SJSA1 (cell line): ENCODE data around the gene CUL2. TPM values are rescaled to one million over a fixed set of nuclear protein-coding genes. Genes with fewer than 3 reads are reported as not detected.

Experiments
- DNase-seq, 2 experiments: peaks; one replicate each; pipeline ENCODE4 v3.0.0-alpha.2; 2015 to 2020; ENCODE audit warnings: low spot score in 2 of 2, low read depth in 1 of 2
- H3K27ac ChIP-seq: fragments of 250-450 bp; sonication (Bioruptor Pico); 2 replicates; pipeline ENCODE4 v1.5.1; 2020; ENCODE audit warnings: mild to moderate bottlenecking, moderate library complexity
- H3K27me3 ChIP-seq: fragments of 250-450 bp; sonication (Bioruptor Pico); replicated peaks from 2 replicates; pipeline ENCODE4 v1.5.1; 2020; ENCODE audit warnings: mild to moderate bottlenecking, moderate library complexity
- H3K36me3 ChIP-seq: fragments of 250-450 bp; sonication (Bioruptor Pico); 2 replicates; pipeline ENCODE4 v1.5.1; 2020; ENCODE audit warnings: mild to moderate bottlenecking
- H3K4me1 ChIP-seq: fragments of 250-450 bp; sonication (Bioruptor Pico); replicated peaks from 2 replicates; pipeline ENCODE4 v1.6.1; 2021; ENCODE audit warnings: mild to moderate bottlenecking
- H3K4me3 ChIP-seq: fragments of 250-450 bp; sonication (Bioruptor Pico); 2 replicates; pipeline ENCODE4 v1.5.1; 2020; ENCODE audit warnings: mild to moderate bottlenecking
- H3K9me3 ChIP-seq: fragments of 250-450 bp; sonication (Bioruptor Pico); replicated peaks from 2 replicates; pipeline ENCODE4 v1.5.1; 2020; ENCODE audit warnings: mild to moderate bottlenecking
- total RNA-seq: library from RNA; depleted of rRNA; stranded (reverse); fragments of >200 nt; shearing (Covaris generic); gene quantifications from 2 replicates; pipeline ENCODE4 v1.2.3, GENCODE V29; 2014; rRNA removed

Gene CUL2
- total RNA-seq = 15.0 and 36.5 TPM in 2 replicates

DNA sequence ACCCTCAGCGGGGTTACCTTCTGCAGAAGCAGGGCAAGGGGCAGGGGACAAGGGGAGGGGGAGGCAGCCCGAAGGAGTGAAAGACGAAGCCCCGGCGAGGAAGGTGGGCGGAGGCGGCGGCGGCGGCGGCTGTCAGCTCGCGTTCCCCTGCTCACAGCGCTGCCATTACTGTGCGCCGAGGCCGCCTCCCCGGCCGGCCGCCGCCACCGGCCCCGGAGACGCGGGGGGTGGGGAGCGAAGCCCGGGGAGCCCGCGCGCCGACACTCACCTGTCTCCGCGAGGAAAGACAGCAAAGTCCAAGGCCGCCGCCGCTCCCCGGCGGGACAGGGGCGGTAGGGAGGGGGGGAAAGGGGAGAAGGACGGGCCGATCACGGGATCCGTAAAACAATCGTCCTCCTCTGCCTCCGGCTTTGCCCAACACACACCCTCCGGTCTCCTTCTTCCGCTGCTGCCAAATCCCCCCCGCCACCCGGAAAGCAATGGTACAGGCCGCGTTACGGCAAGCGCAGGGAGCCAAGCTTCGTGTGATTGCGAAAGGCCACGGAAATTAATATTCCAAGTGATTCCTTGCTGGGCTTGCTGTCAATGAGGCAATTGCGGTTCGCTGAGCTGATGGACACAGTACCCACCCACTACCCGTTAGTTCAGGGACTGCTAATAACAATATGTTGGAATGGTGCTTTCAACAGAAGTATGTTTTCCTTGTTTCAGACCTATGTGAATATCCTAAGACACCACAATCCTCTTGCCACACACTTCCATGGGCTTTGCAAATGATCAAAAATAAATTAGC is at the start of gene CUL2:
TSS of gene CUL2 (minus strand) at position 180 of the 793 bp plus-strand sequence. CDS start 19,024 bp downstream, outside the sequence.
- peak; percentile 93 for DNase-seq
- peak within 1 kb of the TSS; percentile 90 for H3K4me3 ChIP-seq
- peak within 1 kb of the TSS; percentile 82 for H3K27ac ChIP-seq
- H3K36me3 ChIP-seq = peaks cover 4% of the 10 kb centered on the region; the same call in 1 of the 2 replicates
- peaks cover 8% of the 10 kb centered on the region; the same call in 1 of the 2 replicates for H3K9me3 ChIP-seq
- peaks cover 14% of the 10 kb centered on the region for H3K4me1 ChIP-seq
- H3K27me3 ChIP-seq = no peaks in the 10 kb centered on the region

- no peak overlapping the region for H3K27ac ChIP-seq
- no peaks in the 10 kb centered on the region for H3K27me3 ChIP-seq
- H3K4me1 ChIP-seq = no peaks in the 10 kb centered on the region
- no peak for DNase-seq
- no peaks in the 10 kb centered on the region for H3K36me3 ChIP-seq
- no peak overlapping the region for H3K4me3 ChIP-seq
- no peaks in the 10 kb centered on the region for H3K9me3 ChIP-seq
Measured at GRCh38 chr10:35136263-35136815, 46.2 kb upstream of the CUL2 start.

GRCh38 chr10:35135861-35136260 is 45.7 kb upstream of the CUL2 start:
- no peak for DNase-seq
- no peaks in the 10 kb centered on the region for H3K27me3 ChIP-seq
- H3K27ac ChIP-seq = no peak overlapping the region
- no peak overlapping the region for H3K4me3 ChIP-seq
- no peaks in the 10 kb centered on the region for H3K36me3 ChIP-seq
- no peaks in the 10 kb centered on the region for H3K4me1 ChIP-seq
- H3K9me3 ChIP-seq = no peaks in the 10 kb centered on the region

DNA sequence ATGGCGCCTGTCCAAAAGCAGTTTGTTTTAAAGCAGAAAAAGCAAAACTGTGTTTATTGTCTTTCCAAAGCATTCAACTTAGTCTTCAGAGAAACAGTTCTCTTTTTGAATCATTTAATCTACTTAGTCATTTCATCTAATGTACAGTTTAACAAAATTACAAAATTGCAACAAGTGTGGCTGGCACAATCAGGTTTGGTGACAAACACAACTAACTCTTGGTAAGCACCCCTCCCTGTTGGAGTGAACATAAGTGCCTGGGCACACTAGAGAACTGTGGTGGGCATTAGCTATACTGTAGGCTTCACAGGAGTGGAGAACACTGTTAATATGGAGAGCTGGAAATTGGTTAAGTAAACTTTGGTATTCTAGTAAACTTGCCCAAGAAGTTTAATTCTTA is 43.4 kb upstream of the CUL2 start:
- DNase-seq = no peak
- no peaks in the 10 kb centered on the region for H3K27me3 ChIP-seq
- H3K36me3 ChIP-seq = no peaks in the 10 kb centered on the region
- no peak overlapping the region for H3K27ac ChIP-seq
- H3K4me1 ChIP-seq = no peaks in the 10 kb centered on the region
- no peaks in the 10 kb centered on the region for H3K9me3 ChIP-seq
- no peak overlapping the region for H3K4me3 ChIP-seq

DNA sequence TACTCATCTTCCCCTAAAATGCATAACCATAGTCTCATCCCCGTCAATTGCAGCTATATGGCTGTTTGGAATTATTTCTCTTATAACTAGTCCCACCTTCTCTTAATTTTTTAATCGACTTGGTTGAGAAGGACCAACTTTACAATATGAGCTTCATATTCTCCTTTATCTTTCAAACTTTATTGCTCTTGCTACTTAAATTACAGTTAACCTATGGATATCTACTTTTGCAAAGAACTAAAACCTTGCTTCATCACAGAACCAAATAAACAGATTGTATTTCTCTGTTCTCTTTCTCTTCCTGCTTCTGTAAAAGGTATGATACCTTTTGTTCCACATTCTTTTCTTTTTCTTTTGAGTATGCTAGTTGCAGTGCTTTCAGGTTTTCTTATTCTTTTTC is 42.6 kb upstream of the CUL2 start:
- no peak overlapping the region for H3K4me3 ChIP-seq

GRCh38 chr10:35130663-35131062 is 40.5 kb upstream of the CUL2 start:
- H3K4me3 ChIP-seq = no peak overlapping the region
- H3K4me1 ChIP-seq = peaks cover 5% of the 10 kb centered on the region
- no peak for DNase-seq
- peaks cover 7% of the 10 kb centered on the region for H3K36me3 ChIP-seq
- H3K27me3 ChIP-seq = no peaks in the 10 kb centered on the region
- H3K27ac ChIP-seq = no peak overlapping the region
- no peaks in the 10 kb centered on the region for H3K9me3 ChIP-seq

More for the DNA sequence above, 42.6 kb upstream of the CUL2 start:
- H3K27ac ChIP-seq = no peak overlapping the region
- H3K9me3 ChIP-seq = no peaks in the 10 kb centered on the region
- H3K4me1 ChIP-seq = no peaks in the 10 kb centered on the region
- no peak for DNase-seq
- no peaks in the 10 kb centered on the region for H3K36me3 ChIP-seq
- H3K27me3 ChIP-seq = no peaks in the 10 kb centered on the region

GRCh38 chr10:35129185-35129674 is 39.1 kb upstream of the CUL2 start:
- no peak for DNase-seq
- Histone ChIP-seq H3K4me1 (peaks cover 5% of the 10 kb centered on the region), H3K27me3 (no peaks in the 10 kb centered on the region), H3K4me3 (no peak overlapping the region), H3K27ac (no peak overlapping the region), H3K36me3 (peaks cover 7% of the 10 kb centered on the region), H3K9me3 (no peaks in the 10 kb centered on the region)

- peak; percentile 66 to 78 for DNase-seq
- peaks cover 7% of the 10 kb centered on the region for H3K36me3 ChIP-seq
- no peaks in the 10 kb centered on the region for H3K9me3 ChIP-seq
- H3K4me1 ChIP-seq = peaks cover 5% of the 10 kb centered on the region
- H3K27me3 ChIP-seq = no peaks in the 10 kb centered on the region
- peak overlapping the region; percentile 87 for H3K27ac ChIP-seq
- H3K4me3 ChIP-seq = peak overlapping the region; percentile 83
Measured at GRCh38 chr10:35127289-35127891, 37.2 kb upstream of the CUL2 start.

GRCh38 chr10:35126530-35127288 is 36.6 kb upstream of the CUL2 start, which contains the start of gene CREM:
Gene CREM, plus strand, starts transcription at chr10:35126846. Its CDS starts 10,990 bp downstream, at chr10:35137836.
- H3K9me3 ChIP-seq = no peaks in the 10 kb centered on the region
- H3K27me3 ChIP-seq = no peaks in the 10 kb centered on the region
- DNase-seq = peak; percentile 94 to 99

DNA sequence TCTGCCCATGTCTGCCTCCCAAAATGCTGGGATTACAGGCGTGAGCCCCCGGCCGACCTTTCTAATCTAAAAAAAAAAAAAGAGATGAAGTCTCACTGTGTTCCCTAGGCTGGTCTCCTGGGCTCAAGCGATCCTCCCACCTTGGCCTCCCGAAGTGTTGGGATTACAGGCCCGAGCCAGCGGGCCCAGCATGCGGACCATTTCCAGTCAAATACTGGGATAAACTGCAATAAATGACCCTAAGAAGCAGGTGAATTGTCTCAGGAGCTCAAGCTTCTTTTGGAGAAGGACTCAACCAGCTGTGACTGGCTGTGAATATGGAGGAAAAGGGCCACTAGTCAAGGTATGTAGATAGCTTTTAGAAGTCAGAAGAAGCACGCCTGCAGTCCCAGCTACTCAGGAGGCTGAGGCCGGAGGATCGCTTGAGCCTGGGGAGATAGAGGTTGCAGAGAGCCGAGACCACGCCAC is 36.0 kb upstream of the CUL2 start:
- Histone ChIP-seq H3K27me3 (no peaks in the 10 kb centered on the region), H3K36me3 (peaks cover 7% of the 10 kb centered on the region), H3K27ac (peak overlapping the region; percentile 78), H3K4me1 (peaks cover 5% of the 10 kb centered on the region), H3K4me3 (peak overlapping the region; percentile 83), H3K9me3 (no peaks in the 10 kb centered on the region)
- DNase-seq = no peak

More at GRCh38 chr10:35126530-35127288, 36.6 kb upstream of the CUL2 start, which contains the start of gene CREM:
- Histone ChIP-seq H3K27ac (peak within 1 kb of the TSS; percentile 87), H3K36me3 (peaks cover 7% of the 10 kb centered on the region), H3K4me1 (peaks cover 5% of the 10 kb centered on the region), H3K4me3 (peak within 1 kb of the TSS; percentile 83)

GRCh38 chr10:35124540-35124939 is 34.4 kb upstream of the CUL2 start:
- H3K36me3 ChIP-seq = peaks cover 7% of the 10 kb centered on the region
- no peak overlapping the region for H3K4me3 ChIP-seq
- no peaks in the 10 kb centered on the region for H3K9me3 ChIP-seq
- DNase-seq = no peak
- H3K27me3 ChIP-seq = no peaks in the 10 kb centered on the region
- H3K4me1 ChIP-seq = peaks cover 5% of the 10 kb centered on the region
- H3K27ac ChIP-seq = no peak overlapping the region

- no peak overlapping the region for H3K27ac ChIP-seq
- no peaks in the 10 kb centered on the region for H3K36me3 ChIP-seq
- no peaks in the 10 kb centered on the region for H3K27me3 ChIP-seq
- no peaks in the 10 kb centered on the region for H3K9me3 ChIP-seq
- no peak for DNase-seq
- no peaks in the 10 kb centered on the region for H3K4me1 ChIP-seq
- H3K4me3 ChIP-seq = no peak overlapping the region
Measured at GRCh38 chr10:35119378-35119777, 29.2 kb upstream of the CUL2 start.

DNA sequence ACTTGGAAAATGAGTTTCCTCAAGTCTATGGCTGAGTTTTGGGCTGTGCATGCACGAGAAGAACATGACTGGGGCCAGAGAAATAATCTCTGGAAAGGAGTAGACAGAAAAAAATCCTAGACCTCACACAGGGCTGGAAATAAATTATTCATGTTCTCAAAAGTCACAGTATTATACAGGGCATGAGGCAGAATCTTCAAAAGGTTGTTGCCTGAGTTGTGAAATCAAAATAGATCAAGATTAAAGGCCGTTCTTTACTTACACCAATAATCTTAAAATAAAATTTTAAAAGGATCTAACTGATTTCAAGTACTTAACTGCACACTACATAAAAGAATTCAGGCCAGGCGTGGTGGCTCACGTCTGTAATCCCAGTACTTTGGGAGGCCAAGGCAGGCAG is 22.4 kb upstream of the CUL2 start:
- Histone ChIP-seq H3K4me3 (no peak overlapping the region), H3K9me3 (no peaks in the 10 kb centered on the region), H3K27ac (no peak overlapping the region), H3K4me1 (no peaks in the 10 kb centered on the region), H3K27me3 (no peaks in the 10 kb centered on the region), H3K36me3 (no peaks in the 10 kb centered on the region)
- DNase-seq = peak in 1 of 2 experiments; percentile 11
